Liver (tissue), 9 donors: ENCODE results near the gene KCNIP1. TPM values are rescaled to one million over a fixed set of nuclear protein-coding genes. Genes with fewer than 3 reads are reported as not detected.

Experiments used
- DNase-seq: peaks from one replicate; pipeline ENCODE4 v3.0.0-alpha.2; 2017; ENCODE audit warnings: low spot score
- H3K27ac ChIP-seq, 2 donors: one replicate each; pipeline ENCODE4 v1.7.0; 2013; ENCODE audit warnings: inconsistent platforms in 2 of 2, low read length in 2 of 2, control low read depth in 1 of 2, low read depth in 1 of 2, mild to moderate bottlenecking in 1 of 2
- H3K27me3 ChIP-seq, 4 donors: one replicate each; pipeline versions ENCODE4 v1.6.1 to v1.7.0; 2013; ENCODE audit warnings: low read length in 3 of 4, inconsistent platforms in 1 of 4, mild to moderate bottlenecking in 1 of 4, moderate library complexity in 1 of 4; ENCODE audit not compliant: control insufficient read depth in 4 of 4, insufficient read depth in 4 of 4
- H3K36me3 ChIP-seq, 4 donors: one replicate each; pipeline versions ENCODE4 v1.6.1 to v1.7.0; 2013; ENCODE audit warnings: low read length in 3 of 4, mild to moderate bottlenecking in 3 of 4, low read depth in 1 of 4, moderate library complexity in 1 of 4; ENCODE audit not compliant: control insufficient read depth in 4 of 4, insufficient read depth in 3 of 4
- H3K4me1 ChIP-seq, 4 donors: one replicate each; pipeline versions ENCODE4 v1.6.1 to v1.7.0; 2013; ENCODE audit warnings: low read length in 3 of 4, mild to moderate bottlenecking in 3 of 4, moderate library complexity in 1 of 4; ENCODE audit not compliant: control insufficient read depth in 4 of 4, insufficient read depth in 4 of 4
- H3K4me3 ChIP-seq, 3 donors: one replicate each; pipeline versions ENCODE4 v1.6.1 to v1.7.0; 2013; ENCODE audit warnings: low read length in 3 of 3, control low read depth in 1 of 3, low read depth in 1 of 3, mild to moderate bottlenecking in 1 of 3
- H3K9ac ChIP-seq, 2 donors: one replicate each; pipeline ENCODE4 v1.7.0; 2013; ENCODE audit warnings: low read length in 2 of 2, mild to moderate bottlenecking in 2 of 2, moderate library complexity in 2 of 2, control low read depth in 1 of 2, low read depth in 1 of 2
- H3K9me3 ChIP-seq, 4 donors: one replicate each; pipeline versions ENCODE4 v1.6.1 to v1.7.0; 2013; ENCODE audit warnings: low read length in 3 of 4; ENCODE audit not compliant: control insufficient read depth in 4 of 4
- EGR1 ChIP-seq, 2 donors: IDR thresholded peaks; 2 replicates each; pipeline ENCODE4 v1.6.1; 2016 to 2018; ENCODE audit warnings: antibody characterized with exemption in 2 of 2, low read depth in 2 of 2
- FOXA1 ChIP-seq: IDR thresholded peaks from 2 replicates; pipeline ENCODE4 v1.6.1; 2016; ENCODE audit warnings: antibody characterized with exemption
- FOXA2 ChIP-seq: IDR thresholded peaks from 2 replicates; pipeline ENCODE4 v1.6.1; 2016; ENCODE audit warnings: antibody characterized with exemption
- GABPA ChIP-seq, 2 donors: IDR thresholded peaks in 1 of 2; conservative IDR thresholded peaks in 1 of 2; 2 replicates each; pipeline ENCODE4 v1.6.1; 2016; ENCODE audit warnings: antibody characterized with exemption in 2 of 2, mild to moderate bottlenecking in 1 of 2, moderate library complexity in 1 of 2
- HNF4A ChIP-seq, 2 donors: conservative IDR thresholded peaks; 2 replicates each; pipeline ENCODE4 v1.6.1; 2016; ENCODE audit warnings: antibody characterized with exemption in 2 of 2, mild to moderate bottlenecking in 2 of 2
- HNF4G ChIP-seq: IDR thresholded peaks from 2 replicates; pipeline ENCODE4 v1.6.1; 2016; ENCODE audit warnings: antibody characterized with exemption
- JUND ChIP-seq, 2 donors: IDR thresholded peaks; 2 replicates each; pipeline ENCODE4 v1.6.1; 2016; ENCODE audit warnings: antibody characterized with exemption in 2 of 2
- NR2F2 ChIP-seq: IDR thresholded peaks from 2 replicates; pipeline ENCODE4 v1.6.1; 2016; ENCODE audit warnings: antibody characterized with exemption
- RAD21 ChIP-seq, 2 donors: IDR thresholded peaks; 2 replicates each; pipeline ENCODE4 v1.6.1; 2016; ENCODE audit warnings: antibody characterized with exemption in 2 of 2, mild to moderate bottlenecking in 2 of 2
- RXRA ChIP-seq, 2 donors: IDR thresholded peaks; 2 replicates each; pipeline ENCODE4 v1.6.1; 2017 to 2018; ENCODE audit warnings: antibody characterized with exemption in 2 of 2, mild to moderate bottlenecking in 1 of 2
- SP1 ChIP-seq: IDR thresholded peaks from 2 replicates; pipeline ENCODE4 v1.6.1; 2018; ENCODE audit warnings: antibody characterized with exemption, mild to moderate bottlenecking
- TAF1 ChIP-seq: conservative IDR thresholded peaks from 2 replicates; pipeline ENCODE4 v1.6.1; 2016; ENCODE audit warnings: antibody characterized with exemption, mild to moderate bottlenecking
- WGBS: extraction: QIAGEN DNeasy Blood & Tissue Kit; methylation state at CpG from one replicate; pipeline ENCODE4 v1.1.7; 2013; 5-methylcytosine and 5-hydroxymethylcytosine counted together
- polyA plus RNA-seq, 2 donors: library from polyadenylated mRNA; stranded (reverse) in 1 of 2; unstranded in 1 of 2; fragments of 200-250 nt in 1 of 2; fragments of >200 nt in 1 of 2; fragmentation: Nextera tagmentation in 1 of 2; extraction: Ambion mirVana in 1 of 2; gene quantifications; one replicate each; pipeline versions ENCODE4 v1.2.1 to v1.2.3, GENCODE V29; 2013 to 2015
- total RNA-seq, 2 donors: library from RNA; depleted of rRNA; stranded (reverse); fragments of >200 nt; gene quantifications; one replicate each; pipeline ENCODE4 v1.2.3, GENCODE V29; 2014
- TF ChIP-seq, protein P1 (sequence below): IDR thresholded peaks from 2 replicates; pipeline ENCODE4 v1.6.1; 2016; ENCODE audit warnings: antibody characterized with exemption
- TF ChIP-seq, protein P2 (sequence below): IDR thresholded peaks from 2 replicates; pipeline ENCODE4 v1.6.1; 2016; ENCODE audit warnings: antibody characterized with exemption, mild to moderate bottlenecking
- TF ChIP-seq, protein P3 (sequence below): fragments of 150-350 bp; IDR thresholded peaks from 2 replicates; pipeline ENCODE4 v1.5.1; 2017; ENCODE audit warnings: improper control_type of control experiment, low read depth, low read length; ENCODE audit not compliant: missing input control
- TF ChIP-seq, protein P4 (sequence below): IDR thresholded peaks from 2 replicates; pipeline ENCODE4 v1.6.1; 2016; ENCODE audit warnings: antibody characterized with exemption
- TF ChIP-seq, protein P5 (sequence below): IDR thresholded peaks from 2 replicates; pipeline ENCODE4 v1.6.1; 2016; ENCODE audit warnings: antibody characterized with exemption
- donor health status: healthy.
- donor health status: healthy.
- donor health status: healthy.
- donor health status: healthy.
- donor health status: healthy.

KCNIP1 gene
- total and polyA plus RNA-seq, 4 donors, result 0.08 to 0.23 TPM; not detected in 2

DNA sequence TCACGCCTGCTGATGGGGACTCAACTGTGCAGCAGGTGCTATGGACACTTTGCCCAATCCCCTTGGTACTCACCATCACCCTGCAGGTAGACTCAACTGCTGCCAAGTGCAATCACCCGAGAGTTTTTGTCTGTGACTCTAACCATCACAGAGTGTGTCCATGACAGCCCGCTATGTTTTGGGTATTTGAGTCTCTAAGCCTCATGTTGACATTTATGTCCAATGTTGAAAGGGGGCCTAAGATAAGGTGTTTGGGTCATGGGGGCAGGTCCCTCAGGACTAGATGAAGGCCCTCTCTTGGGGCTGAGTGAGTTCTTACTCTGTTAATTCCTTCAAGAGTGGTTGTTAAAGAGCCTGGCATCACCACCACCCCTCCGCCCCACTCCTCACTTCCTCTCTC is 235.6 kb downstream of the KCNIP1 start:
- no peak for TF ChIP-seq EGR1 (IDR thresholded peaks at IDR 0.05; ENCODE audit: low read depth in 2 of 2)
- TF ChIP-seq NR2F2, result no peak
- TF ChIP-seq HNF4A (conservative IDR thresholded peaks at IDR 0.05), result no peak
- TF ChIP-seq FOXA2, result no peak
- TF ChIP-seq, protein P1, sequence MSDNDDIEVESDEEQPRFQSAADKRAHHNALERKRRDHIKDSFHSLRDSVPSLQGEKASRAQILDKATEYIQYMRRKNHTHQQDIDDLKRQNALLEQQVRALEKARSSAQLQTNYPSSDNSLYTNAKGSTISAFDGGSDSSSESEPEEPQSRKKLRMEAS, result no peak
- TF ChIP-seq, protein P2, sequence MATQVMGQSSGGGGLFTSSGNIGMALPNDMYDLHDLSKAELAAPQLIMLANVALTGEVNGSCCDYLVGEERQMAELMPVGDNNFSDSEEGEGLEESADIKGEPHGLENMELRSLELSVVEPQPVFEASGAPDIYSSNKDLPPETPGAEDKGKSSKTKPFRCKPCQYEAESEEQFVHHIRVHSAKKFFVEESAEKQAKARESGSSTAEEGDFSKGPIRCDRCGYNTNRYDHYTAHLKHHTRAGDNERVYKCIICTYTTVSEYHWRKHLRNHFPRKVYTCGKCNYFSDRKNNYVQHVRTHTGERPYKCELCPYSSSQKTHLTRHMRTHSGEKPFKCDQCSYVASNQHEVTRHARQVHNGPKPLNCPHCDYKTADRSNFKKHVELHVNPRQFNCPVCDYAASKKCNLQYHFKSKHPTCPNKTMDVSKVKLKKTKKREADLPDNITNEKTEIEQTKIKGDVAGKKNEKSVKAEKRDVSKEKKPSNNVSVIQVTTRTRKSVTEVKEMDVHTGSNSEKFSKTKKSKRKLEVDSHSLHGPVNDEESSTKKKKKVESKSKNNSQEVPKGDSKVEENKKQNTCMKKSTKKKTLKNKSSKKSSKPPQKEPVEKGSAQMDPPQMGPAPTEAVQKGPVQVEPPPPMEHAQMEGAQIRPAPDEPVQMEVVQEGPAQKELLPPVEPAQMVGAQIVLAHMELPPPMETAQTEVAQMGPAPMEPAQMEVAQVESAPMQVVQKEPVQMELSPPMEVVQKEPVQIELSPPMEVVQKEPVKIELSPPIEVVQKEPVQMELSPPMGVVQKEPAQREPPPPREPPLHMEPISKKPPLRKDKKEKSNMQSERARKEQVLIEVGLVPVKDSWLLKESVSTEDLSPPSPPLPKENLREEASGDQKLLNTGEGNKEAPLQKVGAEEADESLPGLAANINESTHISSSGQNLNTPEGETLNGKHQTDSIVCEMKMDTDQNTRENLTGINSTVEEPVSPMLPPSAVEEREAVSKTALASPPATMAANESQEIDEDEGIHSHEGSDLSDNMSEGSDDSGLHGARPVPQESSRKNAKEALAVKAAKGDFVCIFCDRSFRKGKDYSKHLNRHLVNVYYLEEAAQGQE, result no peak
- TF ChIP-seq GABPA (IDR thresholded peaks at IDR 0.05 in 1 of 2, conservative IDR thresholded peaks at IDR 0.05 in 1 of 2), result no peak
- TF ChIP-seq RXRA (IDR thresholded peaks at IDR 0.05), result no peak
- TF ChIP-seq, protein P3, sequence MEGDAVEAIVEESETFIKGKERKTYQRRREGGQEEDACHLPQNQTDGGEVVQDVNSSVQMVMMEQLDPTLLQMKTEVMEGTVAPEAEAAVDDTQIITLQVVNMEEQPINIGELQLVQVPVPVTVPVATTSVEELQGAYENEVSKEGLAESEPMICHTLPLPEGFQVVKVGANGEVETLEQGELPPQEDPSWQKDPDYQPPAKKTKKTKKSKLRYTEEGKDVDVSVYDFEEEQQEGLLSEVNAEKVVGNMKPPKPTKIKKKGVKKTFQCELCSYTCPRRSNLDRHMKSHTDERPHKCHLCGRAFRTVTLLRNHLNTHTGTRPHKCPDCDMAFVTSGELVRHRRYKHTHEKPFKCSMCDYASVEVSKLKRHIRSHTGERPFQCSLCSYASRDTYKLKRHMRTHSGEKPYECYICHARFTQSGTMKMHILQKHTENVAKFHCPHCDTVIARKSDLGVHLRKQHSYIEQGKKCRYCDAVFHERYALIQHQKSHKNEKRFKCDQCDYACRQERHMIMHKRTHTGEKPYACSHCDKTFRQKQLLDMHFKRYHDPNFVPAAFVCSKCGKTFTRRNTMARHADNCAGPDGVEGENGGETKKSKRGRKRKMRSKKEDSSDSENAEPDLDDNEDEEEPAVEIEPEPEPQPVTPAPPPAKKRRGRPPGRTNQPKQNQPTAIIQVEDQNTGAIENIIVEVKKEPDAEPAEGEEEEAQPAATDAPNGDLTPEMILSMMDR, result no peak
- TF ChIP-seq RAD21 (IDR thresholded peaks at IDR 0.05), result no peak
- no peak for TF ChIP-seq JUND (IDR thresholded peaks at IDR 0.05)
- no peak for TF ChIP-seq FOXA1
- TF ChIP-seq, protein P4, sequence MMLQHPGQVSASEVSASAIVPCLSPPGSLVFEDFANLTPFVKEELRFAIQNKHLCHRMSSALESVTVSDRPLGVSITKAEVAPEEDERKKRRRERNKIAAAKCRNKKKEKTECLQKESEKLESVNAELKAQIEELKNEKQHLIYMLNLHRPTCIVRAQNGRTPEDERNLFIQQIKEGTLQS, result no peak
- TF ChIP-seq TAF1, result no peak
- TF ChIP-seq SP1, result no peak
- no peak for TF ChIP-seq HNF4G
- TF ChIP-seq, protein P5, sequence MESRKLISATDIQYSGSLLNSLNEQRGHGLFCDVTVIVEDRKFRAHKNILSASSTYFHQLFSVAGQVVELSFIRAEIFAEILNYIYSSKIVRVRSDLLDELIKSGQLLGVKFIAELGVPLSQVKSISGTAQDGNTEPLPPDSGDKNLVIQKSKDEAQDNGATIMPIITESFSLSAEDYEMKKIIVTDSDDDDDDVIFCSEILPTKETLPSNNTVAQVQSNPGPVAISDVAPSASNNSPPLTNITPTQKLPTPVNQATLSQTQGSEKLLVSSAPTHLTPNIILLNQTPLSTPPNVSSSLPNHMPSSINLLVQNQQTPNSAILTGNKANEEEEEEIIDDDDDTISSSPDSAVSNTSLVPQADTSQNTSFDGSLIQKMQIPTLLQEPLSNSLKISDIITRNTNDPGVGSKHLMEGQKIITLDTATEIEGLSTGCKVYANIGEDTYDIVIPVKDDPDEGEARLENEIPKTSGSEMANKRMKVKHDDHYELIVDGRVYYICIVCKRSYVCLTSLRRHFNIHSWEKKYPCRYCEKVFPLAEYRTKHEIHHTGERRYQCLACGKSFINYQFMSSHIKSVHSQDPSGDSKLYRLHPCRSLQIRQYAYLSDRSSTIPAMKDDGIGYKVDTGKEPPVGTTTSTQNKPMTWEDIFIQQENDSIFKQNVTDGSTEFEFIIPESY, result no peak
- Histone ChIP-seq H3K4me3 (no peak overlapping the region), H3K27me3 (no peaks in the 10 kb centered on the region), H3K36me3 (no peaks in the 10 kb centered on the region), H3K4me1 (peaks cover 0 to 5% (median 1%) of the 10 kb centered on the region in 4 donors), H3K9me3 (peaks cover 0 to 12% (median 5%) of the 10 kb centered on the region in 4 donors), H3K27ac (no peak overlapping the region), H3K9ac (no peak overlapping the region)
- no peak for DNase-seq
- WGBS, result 91% methylated on average over 4 of the region's 4 CpGs
